H9 (cell line): ENCODE measurements around the gene KRT6B. TPM values are rescaled to one million over a fixed set of nuclear protein-coding genes. Genes with fewer than 3 reads are reported as not detected.

ENCODE experiments used
- DNase-seq: peaks from one replicate; pipeline ENCODE4 v3.0.0-alpha.2; 2017
- H2AFZ ChIP-seq: one replicate; pipeline ENCODE4 v1.6.1; 2013; ENCODE audit warnings: mild to moderate bottlenecking, low read length, control low read depth, moderate library complexity
- H2AK5ac ChIP-seq: 2 replicates; pipeline ENCODE4 v1.6.1; 2013; ENCODE audit warnings: low read length, control low read depth, mixed read lengths; ENCODE audit not compliant: insufficient read length
- H2BK120ac ChIP-seq: one replicate; pipeline ENCODE4 v1.6.1; 2013; ENCODE audit warnings: low read depth, mild to moderate bottlenecking, low read length, control low read depth, inconsistent platforms; ENCODE audit not compliant: poor library complexity, severe bottlenecking
- H2BK12ac ChIP-seq: 2 replicates; pipeline ENCODE4 v1.6.1; 2013; ENCODE audit warnings: low read length, control low read depth, mixed read lengths, low read depth; ENCODE audit not compliant: insufficient read length
- H2BK15ac ChIP-seq: 2 replicates; pipeline ENCODE4 v1.6.1; 2013; ENCODE audit warnings: low read depth, low read length, control low read depth
- H2BK20ac ChIP-seq: one replicate; pipeline ENCODE4 v1.6.1; 2013; ENCODE audit warnings: low read depth, mild to moderate bottlenecking, low read length, control low read depth, inconsistent platforms; ENCODE audit not compliant: poor library complexity, severe bottlenecking
- H2BK5ac ChIP-seq: 2 replicates; pipeline ENCODE4 v1.6.1; 2013; ENCODE audit warnings: low read length, control low read depth, mixed read lengths; ENCODE audit not compliant: insufficient read length
- H3K14ac ChIP-seq: 2 replicates; pipeline ENCODE4 v1.6.1; 2013; ENCODE audit warnings: low read length, control low read depth; ENCODE audit not compliant: insufficient read depth
- H3K18ac ChIP-seq: 2 replicates; pipeline ENCODE4 v1.6.1; 2013; ENCODE audit warnings: low read depth, mild to moderate bottlenecking, mixed read lengths, low read length, control low read depth; ENCODE audit not compliant: insufficient read length
- H3K23ac ChIP-seq: 2 replicates; pipeline ENCODE4 v1.6.1; 2013; ENCODE audit warnings: low read length, control low read depth, mixed read lengths, low read depth; ENCODE audit not compliant: insufficient read length
- H3K23me2 ChIP-seq: 2 replicates; pipeline ENCODE4 v1.6.1; 2013; ENCODE audit warnings: low read depth, mild to moderate bottlenecking, mixed read lengths, low read length, control low read depth; ENCODE audit not compliant: insufficient read length, poor library complexity, severe bottlenecking
- H3K27ac ChIP-seq: 2 replicates; pipeline ENCODE4 v1.5.1; 2013; ENCODE audit warnings: low read length, control low read depth, mixed read lengths, low read depth; ENCODE audit not compliant: insufficient read length
- H3K27me3 ChIP-seq: 2 replicates; pipeline ENCODE4 v1.6.1; 2013; ENCODE audit warnings: low read length, control low read depth, inconsistent platforms; ENCODE audit not compliant: insufficient read depth
- H3K4ac ChIP-seq: 2 replicates; pipeline ENCODE4 v1.6.1; 2013; ENCODE audit warnings: low read depth, mild to moderate bottlenecking, control low read depth, inconsistent platforms, low read length, moderate library complexity
- H3K4me1 ChIP-seq: 2 replicates; pipeline ENCODE4 v1.6.1; 2013; ENCODE audit warnings: low read length, control low read depth, inconsistent platforms; ENCODE audit not compliant: insufficient read depth
- H3K4me2 ChIP-seq: 2 replicates; pipeline ENCODE4 v1.6.1; 2013; ENCODE audit warnings: low read length, control low read depth, mixed read lengths; ENCODE audit not compliant: insufficient read length, insufficient read depth
- H3K56ac ChIP-seq: 2 replicates; pipeline ENCODE4 v1.6.1; 2013; ENCODE audit warnings: low read depth, mild to moderate bottlenecking, mixed read lengths, low read length, control low read depth; ENCODE audit not compliant: insufficient read length
- H3K79me1 ChIP-seq: 2 replicates; pipeline ENCODE4 v1.6.1; 2013; ENCODE audit warnings: low read depth, mild to moderate bottlenecking, moderate library complexity, low read length, control low read depth, inconsistent platforms; ENCODE audit not compliant: insufficient read depth, poor library complexity, severe bottlenecking
- H3K79me2 ChIP-seq: 2 replicates; pipeline ENCODE4 v1.6.1; 2013; ENCODE audit warnings: low read length, control low read depth, inconsistent platforms; ENCODE audit not compliant: insufficient read depth
- H3K9ac ChIP-seq: 2 replicates; pipeline ENCODE4 v1.6.1; 2013; ENCODE audit warnings: low read length, control low read depth, mixed read lengths; ENCODE audit not compliant: insufficient read length; ENCODE audit errors: extremely low read depth
- H3K9me3 ChIP-seq: one replicate; pipeline ENCODE4 v1.6.1; 2013; ENCODE audit warnings: low read depth, low read length, inconsistent platforms; ENCODE audit not compliant: control insufficient read depth
- H3T11ph ChIP-seq: one replicate; pipeline ENCODE4 v1.6.1; 2013; ENCODE audit warnings: mild to moderate bottlenecking, low read length, control low read depth, inconsistent platforms
- H4K20me1 ChIP-seq: one replicate; pipeline ENCODE4 v1.6.1; 2013; ENCODE audit not compliant: control insufficient read depth, insufficient read length, insufficient read depth
- H4K5ac ChIP-seq: 2 replicates; pipeline ENCODE4 v1.6.1; 2013; ENCODE audit warnings: low read depth, mild to moderate bottlenecking, mixed read lengths, low read length, control low read depth; ENCODE audit not compliant: insufficient read length
- H4K8ac ChIP-seq: replicated peaks from 2 replicates; pipeline ENCODE4 v1.6.1; 2013; ENCODE audit warnings: low read length, control low read depth, mixed read lengths, low read depth; ENCODE audit not compliant: insufficient read length
- H4K91ac ChIP-seq: 2 replicates; pipeline ENCODE4 v1.6.1; 2013; ENCODE audit warnings: low read depth, mild to moderate bottlenecking, moderate library complexity, mixed read lengths, low read length, control low read depth; ENCODE audit not compliant: insufficient read length
- H3K27ac Mint-ChIP-seq, 3 experiments: 2 replicates in 2 of 3; 3 replicates in 1 of 3; pipeline ENCODE4 v1.8.0; 2020 to 2021; ENCODE audit warnings: mixed read lengths in 3 of 3, mild to moderate bottlenecking in 1 of 3, moderate library complexity in 1 of 3
- H3K27me3 Mint-ChIP-seq: 2 replicates; pipeline ENCODE4 v1.8.0; 2021; ENCODE audit warnings: low read depth, mild to moderate bottlenecking, moderate library complexity, mixed read lengths
- H3K36me3 Mint-ChIP-seq, 3 experiments: 2 replicates in 2 of 3; 3 replicates in 1 of 3; pipeline ENCODE4 v1.8.0; 2020 to 2021; ENCODE audit warnings: low read depth in 3 of 3, mixed read lengths in 3 of 3; ENCODE audit not compliant: insufficient read depth in 1 of 3
- H3K4me1 Mint-ChIP-seq, 2 experiments: 2 replicates each; pipeline ENCODE4 v1.8.0; 2020; ENCODE audit warnings: mixed read lengths in 2 of 2
- H3K4me3 Mint-ChIP-seq, 2 experiments: 2 replicates in 1 of 2; 3 replicates in 1 of 2; pipeline ENCODE4 v1.8.0; 2020 to 2021; ENCODE audit warnings: mild to moderate bottlenecking in 2 of 2, mixed read lengths in 2 of 2, moderate library complexity in 1 of 2
- H3K9me3 Mint-ChIP-seq, 2 experiments: 2 replicates in 1 of 2; 3 replicates in 1 of 2; pipeline ENCODE4 v1.8.0; 2020; ENCODE audit warnings: mild to moderate bottlenecking in 2 of 2, mixed read lengths in 2 of 2, moderate library complexity in 1 of 2
- CTCF ChIP-seq: fragments of 200-600 bp; sonication (generic); conservative IDR thresholded peaks from 3 replicates; pipeline ENCODE4 v1.8.0; 2021; ENCODE audit warnings: antibody characterized with exemption, mild to moderate bottlenecking
- WGBS: extraction: QIAGEN DNeasy Blood & Tissue Kit; methylation state at CpG from one replicate; pipeline ENCODE4 v1.1.7; 2013; ENCODE audit warnings: missing lambda C conversion rate, low lambda C conversion rate, mixed read lengths; ENCODE audit not compliant: insufficient read length; ENCODE audit errors: extremely low coverage; 5-methylcytosine and 5-hydroxymethylcytosine counted together
- total RNA-seq: library from RNA; stranded (reverse); gene quantifications from 2 replicates; pipeline ENCODE4 v1.2.1, GENCODE V29; 2021

KRT6B gene
- total RNA-seq, 1 experiment from 2014 or later = not detected

- Mint-ChIP-seq H3K27ac (no peak overlapping the region), H3K27me3 (peaks cover 8% of the 10 kb centered on the region), H3K36me3 (no peaks in the 10 kb centered on the region; a peak in 1 of 7 replicates), H3K4me3 (no peak overlapping the region), H3K9me3 (no peaks in the 10 kb centered on the region; a peak in 1 of 5 replicates), H3K4me1 (peaks cover 7 to 9% of the 10 kb centered on the region in 2 experiments)
- no peak overlapping the region for H4K91ac ChIP-seq
- no peak overlapping the region for H3K4ac ChIP-seq
- no peak overlapping the region for H3K23ac ChIP-seq
- H3K27ac ChIP-seq = no peak overlapping the region
- no peaks in the 10 kb centered on the region; the same call in 1 of the 2 replicates for H3K27me3 ChIP-seq
- no peak overlapping the region for H2BK12ac ChIP-seq
- H3K4me2 ChIP-seq = no peak overlapping the region
- no peak overlapping the region for H3K9ac ChIP-seq
- WGBS = no CpG with 5 or more reads among the region's 1 CpG
- H2BK20ac ChIP-seq = no peak overlapping the region
- H4K5ac ChIP-seq = no peak overlapping the region
- H2BK120ac ChIP-seq = no peak overlapping the region
- H2BK15ac ChIP-seq = no peak overlapping the region
- H3K18ac ChIP-seq = no peak overlapping the region
- H3T11ph ChIP-seq = no peak overlapping the region
- no peak overlapping the region for H2BK5ac ChIP-seq
- H2AFZ ChIP-seq = no peak overlapping the region
- H3K14ac ChIP-seq = no peak overlapping the region
- H3K79me1 ChIP-seq = no peaks in the 10 kb centered on the region
- no peak overlapping the region for H3K56ac ChIP-seq
- no peak overlapping the region for H2AK5ac ChIP-seq
- no peak for DNase-seq
- TF ChIP-seq CTCF = no peak
- H3K79me2 ChIP-seq = no peaks in the 10 kb centered on the region
- no peaks in the 10 kb centered on the region for H4K20me1 ChIP-seq
- no peaks in the 10 kb centered on the region for H3K23me2 ChIP-seq
- H3K9me3 ChIP-seq = no peaks in the 10 kb centered on the region
- H4K8ac ChIP-seq = no peak overlapping the region
- H3K4me1 ChIP-seq = peaks cover under 1% of the 10 kb centered on the region; the same call in 1 of the 2 replicates
These were observed 53.8 kb downstream of the KRT6B start for GRCh38 chr12:52398176-52398575.
